ENCODE measurements around the gene TNRC18. TPM values are rescaled to one million over a fixed set of nuclear protein-coding genes. Genes with fewer than 3 reads are reported as not detected.

Gene TNRC18
- total and polyA plus RNA-seq, 12 donors, result 10.1 to 42.3 (median 30.3) TPM

DNA sequence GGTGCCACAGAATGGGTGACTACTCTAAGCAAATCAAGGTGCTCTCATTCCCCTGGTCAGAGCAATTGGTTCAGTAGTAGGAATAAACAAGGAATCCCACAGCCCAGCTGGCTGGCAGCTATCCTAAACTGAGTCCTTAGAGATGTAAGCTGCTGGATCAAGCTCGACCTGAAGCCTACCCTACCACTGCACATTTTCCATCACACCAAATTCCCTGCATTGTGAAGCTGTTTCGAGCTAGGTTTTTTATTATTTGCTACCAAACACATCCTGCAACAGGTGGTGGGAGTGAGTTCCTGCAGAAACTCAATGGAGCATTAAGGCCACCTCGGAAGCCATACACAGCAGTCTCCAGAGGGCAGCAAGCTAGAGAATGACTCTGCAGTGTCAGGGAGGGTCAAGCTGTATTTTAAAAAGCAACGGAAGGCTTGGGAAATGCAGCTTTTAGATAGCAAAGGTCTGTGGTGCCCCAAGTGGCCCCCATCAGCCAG, 33.7 kb upstream of the TNRC18 start:
- Histone ChIP-seq H3K4me3 (peak overlapping the region in 1 of 10 donors; percentile 2), H3K36me3 (no peaks in the 10 kb centered on the region), H3K9me3 (no peaks in the 10 kb centered on the region), H3K4me1 (peaks cover 0 to 14% (median 11%) of the 10 kb centered on the region in 9 donors), H3K27ac (peak overlapping the region; percentile 5 to 80 (median 58)), H3K27me3 (peaks cover 0 to 7% (median 0%) of the 10 kb centered on the region in 7 donors)
- DNase-seq (no peak), ATAC-seq (peak in 3 of 8 donors; percentile 13 to 32 (median 17))
- WGBS, 2 donors, result 57 to 61% methylated on average over 4 of the region's 4 CpGs
- TF ChIP-seq, protein P1, sequence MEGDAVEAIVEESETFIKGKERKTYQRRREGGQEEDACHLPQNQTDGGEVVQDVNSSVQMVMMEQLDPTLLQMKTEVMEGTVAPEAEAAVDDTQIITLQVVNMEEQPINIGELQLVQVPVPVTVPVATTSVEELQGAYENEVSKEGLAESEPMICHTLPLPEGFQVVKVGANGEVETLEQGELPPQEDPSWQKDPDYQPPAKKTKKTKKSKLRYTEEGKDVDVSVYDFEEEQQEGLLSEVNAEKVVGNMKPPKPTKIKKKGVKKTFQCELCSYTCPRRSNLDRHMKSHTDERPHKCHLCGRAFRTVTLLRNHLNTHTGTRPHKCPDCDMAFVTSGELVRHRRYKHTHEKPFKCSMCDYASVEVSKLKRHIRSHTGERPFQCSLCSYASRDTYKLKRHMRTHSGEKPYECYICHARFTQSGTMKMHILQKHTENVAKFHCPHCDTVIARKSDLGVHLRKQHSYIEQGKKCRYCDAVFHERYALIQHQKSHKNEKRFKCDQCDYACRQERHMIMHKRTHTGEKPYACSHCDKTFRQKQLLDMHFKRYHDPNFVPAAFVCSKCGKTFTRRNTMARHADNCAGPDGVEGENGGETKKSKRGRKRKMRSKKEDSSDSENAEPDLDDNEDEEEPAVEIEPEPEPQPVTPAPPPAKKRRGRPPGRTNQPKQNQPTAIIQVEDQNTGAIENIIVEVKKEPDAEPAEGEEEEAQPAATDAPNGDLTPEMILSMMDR (IDR thresholded peaks at IDR 0.05), result no peak
- intact Hi-C loops (cut with DNase I), result loop anchor here in 5 of 10 donors (10.0 kb wide), 3 partner anchors 92 to 312 kb away; no protein-coding TSS in a partner anchor

DNA sequence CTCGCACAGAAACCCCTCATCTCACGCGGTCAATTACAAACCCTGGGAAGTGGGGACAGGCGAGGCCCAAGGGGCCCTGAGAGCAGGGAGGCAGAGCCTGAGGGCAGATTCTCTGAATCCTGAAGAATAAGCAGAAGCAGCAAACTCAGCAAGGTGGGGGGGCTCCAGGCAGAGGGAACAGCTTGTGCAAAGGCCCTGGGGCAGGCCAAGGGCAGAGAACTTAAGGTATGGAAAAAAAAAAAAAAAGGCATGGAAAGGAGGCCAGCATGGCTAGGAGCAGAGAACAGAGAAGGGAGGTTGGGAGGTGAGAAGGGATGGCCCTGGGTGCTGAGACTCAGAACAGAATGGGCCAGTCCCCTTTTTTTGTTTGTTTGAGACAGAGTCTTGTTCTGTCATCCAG, 32.8 kb upstream of the TNRC18 start:
- intact Hi-C loops (cut with DNase I), result loop anchor here in 5 of 10 donors (10.0 kb wide), 3 partner anchors 92 to 312 kb away; no protein-coding TSS in a partner anchor
- Histone ChIP-seq H3K27me3 (peaks cover 0 to 7% (median 0%) of the 10 kb centered on the region in 7 donors), H3K27ac (no peak overlapping the region), H3K9me3 (no peaks in the 10 kb centered on the region), H3K36me3 (no peaks in the 10 kb centered on the region), H3K4me1 (peaks cover 0 to 14% (median 11%) of the 10 kb centered on the region in 9 donors), H3K4me3 (no peak overlapping the region)
- TF ChIP-seq, protein P1 (IDR thresholded peaks at IDR 0.05), result no peak
- WGBS, 2 donors, result 98 to 99% methylated on average over 4 of the region's 4 CpGs
- DNase-seq (no peak), ATAC-seq (no peak)

DNA sequence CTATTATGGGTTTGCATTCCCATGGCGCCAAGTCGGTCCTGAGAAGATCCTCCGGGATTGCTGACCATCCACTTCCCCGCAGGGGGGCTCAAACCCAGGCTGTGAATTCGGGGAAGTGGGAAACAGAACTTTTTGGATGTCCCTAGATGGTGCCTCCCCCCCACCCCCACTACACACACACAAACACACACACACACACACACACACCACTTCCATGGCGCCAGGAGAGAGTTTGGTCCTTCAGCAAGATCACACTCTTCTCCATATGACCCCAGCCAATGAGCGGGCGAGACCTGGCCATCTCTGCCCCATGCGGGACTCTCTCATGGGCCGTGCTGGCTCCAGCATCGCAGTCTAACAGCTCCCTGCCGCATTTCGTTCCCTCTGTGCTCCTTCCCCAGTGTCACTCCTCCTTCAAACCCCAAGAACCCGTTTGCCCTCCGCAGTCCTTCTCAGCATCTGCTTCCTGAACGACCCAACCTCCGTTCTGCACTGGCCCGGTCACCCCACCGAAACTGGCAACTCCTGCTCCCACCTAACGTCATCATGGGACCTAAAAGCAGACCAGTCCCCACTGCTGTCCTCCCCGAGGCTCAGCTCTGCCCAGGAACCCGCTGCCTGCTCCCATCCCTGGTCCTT, 32.1 kb upstream of the TNRC18 start:
- intact Hi-C loops (cut with DNase I), result loop anchor here in 5 of 10 donors (10.0 kb wide), 3 partner anchors 91 to 311 kb away; no protein-coding TSS in a partner anchor
- 79 to 86% methylated on average over 22 of the region's 22 CpGs for WGBS, 2 donors
- TF ChIP-seq, protein P1 (IDR thresholded peaks at IDR 0.05), result no peak
- H3K36me3 ChIP-seq, result no peaks in the 10 kb centered on the region
- ATAC-seq (no peak), DNase-seq (no peak)
- H3K9me3 ChIP-seq, result no peaks in the 10 kb centered on the region
- H3K27me3 ChIP-seq, result peaks cover 0 to 7% (median 0%) of the 10 kb centered on the region in 7 donors
- H3K4me1 ChIP-seq, result peaks cover 0 to 14% (median 11%) of the 10 kb centered on the region in 9 donors
- H3K4me3 ChIP-seq, result no peak overlapping the region
- no peak overlapping the region for H3K27ac ChIP-seq

DNA sequence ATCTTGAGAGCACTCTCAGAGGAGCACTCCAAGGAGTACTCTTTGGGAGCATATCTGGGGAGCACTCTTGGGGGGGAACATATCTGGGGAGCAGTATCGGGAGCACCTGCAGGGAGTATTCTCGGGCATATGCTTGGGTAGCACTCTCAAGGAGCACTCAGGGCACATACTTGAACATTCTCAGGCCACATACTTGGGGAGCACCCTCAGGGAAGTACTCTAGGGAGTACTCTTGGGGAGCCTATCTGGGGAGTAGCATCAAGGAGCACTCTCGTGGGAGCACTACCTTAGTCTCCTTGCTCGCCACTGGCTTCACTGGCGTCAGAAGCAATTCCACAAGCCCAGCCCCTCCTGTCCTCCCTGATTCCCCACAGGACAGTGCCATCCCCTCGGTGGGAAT, 31.5 kb upstream of the TNRC18 start:
- Histone ChIP-seq H3K9me3 (no peaks in the 10 kb centered on the region), H3K27me3 (peaks cover 0 to 7% (median 0%) of the 10 kb centered on the region in 7 donors), H3K4me1 (peaks cover 0 to 14% (median 12%) of the 10 kb centered on the region in 9 donors), H3K36me3 (no peaks in the 10 kb centered on the region), H3K27ac (no peak overlapping the region), H3K4me3 (no peak overlapping the region)
- TF ChIP-seq, protein P1 (IDR thresholded peaks at IDR 0.05), result no peak
- ATAC-seq (no peak), DNase-seq (no peak)
- 86 to 89% methylated on average over 6 of the region's 6 CpGs for WGBS, 2 donors
- intact Hi-C loops (cut with DNase I), result loop anchor here in 5 of 10 donors (10.0 kb wide), 3 partner anchors 90 to 310 kb away; no protein-coding TSS in a partner anchor
